GM19023 (cell line): Measurements from ENCODE around the gene PPEF1.
"Not testable (repeated sequence)": the region's sequence is repeated elsewhere in the genome, so short reads cannot be mapped to it uniquely, and the experiment has no call there.

ENCODE experiments used
- ATAC-seq: cut with Tn5 transposase; IDR thresholded peaks from one replicate; pipeline ENCODE4 v1.9.1; 2021; ENCODE audit warnings: mild to moderate bottlenecking, moderate library complexity; ENCODE audit not compliant: unreplicated experiment

PPEF1 gene

DNA sequence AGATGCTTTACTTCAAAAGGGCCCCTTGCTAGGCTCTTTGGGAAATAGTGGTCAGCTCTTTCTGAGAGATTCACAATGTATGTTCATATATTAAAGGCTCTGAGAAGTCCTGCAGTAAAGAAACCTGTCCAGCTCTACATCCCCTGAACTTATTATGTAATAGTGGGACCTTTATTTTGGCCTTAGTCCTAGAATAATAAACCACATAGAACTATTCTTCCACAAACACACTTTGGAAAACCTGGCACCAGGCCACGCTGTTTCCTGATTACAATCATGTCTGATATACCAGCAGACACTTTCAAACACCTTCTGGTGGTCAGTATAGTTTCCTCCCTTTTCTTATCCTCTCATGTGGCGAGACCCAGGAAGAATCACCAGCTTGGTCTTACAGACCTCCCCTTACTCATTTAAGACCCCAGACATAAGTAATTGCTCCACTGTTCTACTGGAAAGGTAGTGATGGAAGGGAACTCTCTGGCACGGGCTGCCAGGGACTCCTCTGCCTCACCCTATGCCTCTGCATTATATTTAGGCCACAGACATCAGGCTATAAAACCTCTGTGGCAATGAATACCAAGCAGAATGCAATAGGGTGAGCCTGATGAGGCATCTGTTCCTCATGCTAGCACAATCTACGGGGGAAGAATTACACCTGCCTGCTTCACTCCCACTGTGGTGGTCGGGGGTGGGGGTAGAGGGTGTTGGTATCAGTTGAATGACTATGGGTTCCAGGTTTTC is 5.7 kb upstream of the PPEF1 start:
- ATAC-seq: no peak

DNA sequence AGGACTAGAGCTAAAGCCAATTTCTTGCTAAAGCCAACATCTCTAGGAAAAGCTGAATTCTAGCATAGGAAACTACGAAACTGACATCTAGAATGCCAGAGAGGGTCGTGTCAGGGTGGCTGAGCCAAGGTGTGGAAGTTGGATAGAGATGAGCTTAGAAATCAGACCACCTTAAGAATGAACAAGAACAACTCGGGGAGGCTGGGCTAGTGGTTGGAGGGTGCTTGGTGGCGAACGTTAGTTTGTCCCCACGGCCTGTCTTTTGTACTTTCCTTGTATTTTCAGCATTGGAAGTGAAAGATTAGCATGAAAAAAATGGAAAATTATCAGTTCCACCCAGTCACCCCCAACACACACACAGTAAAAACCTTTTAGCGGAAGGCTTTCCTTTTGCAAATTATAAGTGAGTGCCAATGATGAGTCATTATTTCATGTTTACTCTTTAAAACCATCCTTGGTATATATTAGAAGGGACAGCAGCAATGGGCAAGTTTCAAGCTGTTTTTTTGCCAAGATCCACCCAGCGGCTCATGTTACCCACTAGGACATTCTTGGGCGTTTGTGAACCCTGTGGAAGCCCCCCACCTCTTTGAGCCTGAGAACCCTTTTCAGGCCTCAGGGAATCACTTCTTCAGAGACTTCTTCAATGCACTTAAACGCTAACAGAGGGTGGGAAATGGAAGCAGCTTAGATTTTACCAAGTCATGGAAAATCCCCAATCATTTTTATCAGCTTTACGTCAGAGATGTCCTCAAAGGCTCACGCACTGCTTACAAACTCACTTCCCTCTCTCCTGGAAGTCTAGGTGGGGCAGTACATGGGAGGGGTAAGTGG is 4.9 kb upstream of the PPEF1 start:
- ATAC-seq: no peak

DNA sequence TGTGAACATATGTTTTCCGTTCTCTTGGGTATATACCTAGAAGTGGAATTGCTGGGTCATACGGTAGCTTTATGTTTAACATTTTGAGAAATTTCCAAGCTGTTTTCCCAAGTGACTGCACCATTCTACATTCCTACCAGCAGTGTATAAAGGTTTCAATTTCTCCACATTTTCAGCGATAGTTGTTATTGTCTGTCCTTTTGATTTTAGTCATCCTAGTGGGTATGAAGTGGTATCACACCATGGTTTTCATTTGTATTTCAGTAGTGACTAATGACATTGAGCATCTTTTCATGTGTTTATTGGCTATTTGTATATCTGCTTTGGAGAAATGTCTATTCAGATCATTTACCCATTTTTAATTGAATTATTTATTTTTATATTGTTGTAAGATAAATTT is 2.4 kb downstream of the PPEF1 start:
- ATAC-seq: no peak

DNA sequence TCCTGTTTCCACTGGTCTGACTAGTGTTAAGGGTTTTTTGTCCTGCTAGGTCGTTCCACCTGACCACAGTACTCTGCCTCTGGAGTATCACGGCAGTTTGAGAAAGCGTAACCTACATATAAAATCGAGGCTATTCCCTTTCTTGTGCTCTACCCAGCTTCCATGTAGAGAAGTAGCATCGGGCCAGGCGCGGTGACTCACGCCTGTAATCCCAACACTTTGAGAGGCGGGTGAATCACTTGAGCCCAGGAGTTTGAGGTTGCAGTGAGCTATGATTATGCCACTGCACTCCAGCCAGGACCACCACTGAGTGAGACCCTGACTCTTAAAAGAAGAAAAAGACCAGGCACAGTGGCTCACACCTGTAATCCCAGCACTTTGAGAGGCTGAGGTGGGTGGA is 7.5 kb downstream of the PPEF1 start:
- ATAC-seq: no peak

DNA sequence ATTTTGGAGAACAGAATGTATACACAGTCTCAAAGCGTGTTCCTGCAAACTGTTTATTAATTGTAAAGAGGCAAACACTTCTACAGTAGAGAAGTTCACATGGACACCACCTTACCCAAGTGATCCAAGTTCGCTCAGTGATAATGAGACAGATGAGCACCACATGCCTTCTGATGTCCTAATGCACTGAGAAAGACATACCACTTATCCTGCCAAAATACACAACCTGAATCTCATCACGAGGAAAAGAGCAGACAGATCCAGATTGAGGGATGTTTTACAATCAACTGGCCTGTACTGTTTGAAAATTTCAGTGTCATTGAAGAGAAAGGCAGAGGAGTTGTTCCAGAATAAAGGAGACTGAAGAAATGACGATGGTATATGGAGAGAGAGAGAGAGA is 12.4 kb downstream of the PPEF1 start:
- no peak for ATAC-seq

DNA sequence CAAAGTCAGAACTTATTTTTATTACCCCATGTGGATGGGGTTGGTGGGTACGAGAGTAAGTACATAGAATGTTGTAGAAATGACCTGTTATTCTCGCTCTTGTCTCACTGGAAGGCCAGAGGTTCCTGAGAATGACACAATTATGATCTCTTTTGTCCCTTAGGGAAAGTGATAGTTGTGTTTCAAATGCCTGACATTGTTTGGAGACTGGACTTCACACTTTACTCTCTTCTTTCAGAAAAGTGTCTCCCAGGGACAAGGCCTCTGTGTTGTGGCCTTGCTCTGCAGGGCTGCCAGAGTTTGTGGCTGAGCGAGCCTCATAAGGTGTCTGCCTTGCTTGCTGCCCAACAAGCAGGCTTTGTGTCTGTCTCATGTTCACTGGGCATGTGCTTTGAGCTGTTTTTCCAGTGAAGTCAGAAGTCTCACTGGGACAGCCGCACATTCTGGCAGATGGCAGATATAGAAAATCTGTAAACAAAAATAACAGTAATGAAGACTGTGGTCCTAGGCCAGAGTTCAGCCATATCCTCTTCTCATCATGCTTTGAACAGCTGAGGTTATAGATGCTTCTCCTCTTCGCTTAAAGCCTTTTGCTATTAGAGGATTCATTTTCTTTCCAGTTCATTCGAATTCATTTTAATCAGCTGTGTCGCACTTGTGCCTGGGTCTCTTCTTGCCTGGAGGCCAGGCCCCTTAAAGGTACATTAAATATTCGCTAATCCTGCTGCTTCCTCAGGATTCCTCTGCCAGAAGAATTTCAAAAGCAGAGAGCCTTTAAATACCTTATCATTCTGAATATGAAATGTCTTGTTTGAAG is 14.4 kb downstream of the PPEF1 start:
- no peak for ATAC-seq

DNA sequence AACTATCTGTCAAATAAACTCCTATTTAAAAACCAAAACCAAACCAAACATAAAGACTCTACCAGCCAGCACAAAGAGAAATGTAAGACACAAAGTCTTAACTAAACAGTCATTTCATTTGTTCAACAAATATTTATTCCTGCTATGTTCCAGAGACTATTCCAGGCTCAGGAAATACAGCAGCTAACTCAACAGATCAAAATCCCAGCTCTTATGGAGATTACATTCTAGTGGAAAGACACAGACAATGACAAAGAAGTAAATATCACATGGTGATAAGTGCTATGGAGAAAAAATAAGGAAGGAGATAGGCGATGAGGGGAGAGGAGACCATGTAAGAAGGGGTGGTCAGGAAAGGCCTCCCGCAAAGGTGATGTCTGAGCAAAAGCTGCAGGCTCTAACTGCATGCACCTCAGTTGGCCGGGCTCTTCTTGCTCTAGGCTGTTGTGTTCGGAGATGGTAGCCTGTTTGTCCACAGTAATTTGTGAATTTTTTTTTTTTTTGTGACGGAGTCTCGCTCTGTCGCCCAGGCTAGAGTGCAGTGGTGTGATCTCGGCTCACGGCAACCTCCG is 15.1 kb downstream of the PPEF1 start:
- no peak for ATAC-seq

DNA sequence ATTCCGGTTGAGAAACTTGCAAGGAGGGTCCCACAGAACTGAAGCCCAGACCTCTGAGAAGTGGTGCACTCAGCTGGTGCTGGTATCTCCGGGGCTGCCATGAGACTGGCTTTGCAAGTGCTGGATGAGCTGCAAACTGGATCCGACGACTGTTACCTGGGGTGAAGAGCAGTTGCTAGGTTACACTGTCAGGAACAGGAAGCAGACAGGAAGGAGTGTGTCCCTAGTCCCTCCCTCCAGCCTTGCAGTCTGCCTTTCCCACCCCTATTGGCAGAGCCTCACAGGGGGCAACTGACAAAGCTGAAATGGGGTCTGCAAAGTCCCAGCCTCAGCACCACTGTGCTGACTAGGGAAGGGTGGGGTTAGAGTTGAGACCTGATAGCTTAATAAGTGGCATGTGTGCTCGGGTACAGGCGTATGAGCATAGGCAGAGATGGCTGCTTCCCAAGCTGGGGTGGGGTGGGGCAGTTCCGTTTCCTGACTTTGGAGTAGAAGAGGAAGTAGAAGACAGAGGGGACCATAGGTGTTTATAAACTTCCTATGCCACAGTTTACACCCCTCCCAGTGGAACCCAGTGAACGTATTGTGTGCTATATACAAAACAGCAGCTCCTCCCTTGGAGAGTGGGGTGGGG is 18.0 kb downstream of the PPEF1 start:
- ATAC-seq: no peak

DNA sequence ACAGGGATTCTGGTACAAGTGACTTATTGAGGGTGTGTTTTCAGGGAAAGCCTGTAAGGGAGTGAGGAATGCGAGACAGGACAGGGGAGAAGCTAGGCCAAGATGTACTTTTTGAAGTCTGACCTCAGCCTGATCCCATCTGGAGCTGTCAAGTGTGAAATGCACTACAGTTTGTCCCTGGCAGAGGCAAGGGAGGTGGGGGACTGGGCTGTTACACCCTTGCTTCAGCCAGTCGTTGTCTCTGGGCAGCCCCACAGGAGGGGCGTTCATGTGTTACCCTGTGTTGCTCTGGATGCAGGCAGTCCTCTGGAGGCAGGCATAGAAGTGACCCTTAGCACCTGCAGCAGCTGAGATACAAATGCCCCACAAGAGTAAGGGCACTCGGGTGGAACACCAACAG is 25.8 kb downstream of the PPEF1 start:
- no peak for ATAC-seq

DNA sequence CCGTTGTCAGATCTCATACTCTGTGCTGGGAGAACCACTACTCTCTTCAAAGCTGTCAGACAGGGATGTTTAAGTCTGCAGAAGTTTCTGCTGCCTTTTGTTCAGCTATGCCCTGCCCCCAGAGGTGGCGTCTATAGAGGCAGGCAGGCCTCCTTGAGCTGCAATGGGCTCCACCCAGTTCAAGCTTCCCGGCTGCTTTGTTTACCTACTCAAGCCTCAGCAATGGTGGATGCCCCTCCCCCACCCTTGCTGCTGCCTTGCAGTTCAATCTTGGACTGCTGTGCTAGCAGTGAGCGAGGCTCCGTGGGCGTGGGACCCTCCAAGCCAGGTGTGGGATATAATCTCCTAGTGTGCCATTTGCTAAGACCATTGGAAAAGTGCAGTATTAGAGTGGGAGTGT is 32.2 kb downstream of the PPEF1 start:
- not testable (repeated sequence) for ATAC-seq

DNA sequence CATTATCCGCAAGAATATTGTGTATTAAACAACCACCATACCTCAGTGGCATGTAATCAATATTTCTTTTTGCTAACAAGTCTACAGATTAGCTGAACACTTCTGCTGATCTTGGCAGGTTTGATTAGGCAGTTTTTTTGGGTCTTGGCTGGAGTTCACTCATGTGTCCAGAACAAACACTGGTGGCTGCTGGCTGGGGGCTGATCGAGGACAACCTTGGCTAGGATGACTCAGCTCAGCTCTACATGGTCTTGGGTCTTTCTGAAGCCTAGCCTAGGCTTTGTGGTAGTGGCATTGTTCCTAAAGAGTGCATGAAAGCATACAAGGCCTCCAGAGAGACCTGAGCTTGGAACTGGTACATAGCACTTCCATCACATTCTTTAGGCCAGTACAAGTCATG is 41.1 kb downstream of the PPEF1 start:
- no peak for ATAC-seq

DNA sequence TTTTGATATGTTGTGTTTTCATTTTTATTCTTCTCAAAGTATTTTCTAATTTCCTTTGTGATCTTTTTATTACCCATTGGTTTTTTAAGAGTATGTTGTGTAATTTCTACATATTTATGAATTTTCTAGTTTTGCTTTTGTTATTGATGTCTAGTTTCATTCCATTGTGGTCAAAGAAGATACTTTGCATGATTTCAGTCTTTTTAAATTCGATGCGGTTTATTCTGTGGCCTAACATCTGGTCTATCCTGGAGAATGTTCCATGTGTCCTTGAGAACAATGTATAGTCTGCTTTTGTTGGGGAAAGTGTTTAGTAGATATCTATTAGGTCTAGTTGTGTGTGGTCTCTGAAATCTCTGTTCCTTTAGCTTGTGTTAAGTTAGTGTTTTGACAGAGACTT is 46.2 kb downstream of the PPEF1 start:
- ATAC-seq: no peak

DNA sequence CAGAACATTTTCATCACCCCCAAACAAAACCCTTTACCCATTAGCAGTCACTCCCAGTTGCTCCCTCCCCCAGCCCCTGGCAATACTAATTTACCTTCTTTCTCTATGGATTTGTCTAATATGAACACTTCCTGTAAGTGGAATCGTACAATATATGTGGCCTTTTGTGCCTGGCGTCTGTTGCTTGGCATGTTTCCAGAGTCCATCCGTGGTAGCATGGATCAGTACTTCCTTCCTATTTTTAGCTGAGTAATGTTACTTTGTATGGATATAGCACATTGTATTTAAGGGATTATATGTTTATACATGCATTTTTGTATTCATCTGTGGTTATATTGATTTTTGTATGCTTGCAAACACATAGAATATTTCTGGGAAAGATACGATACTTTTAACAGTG is 48.2 kb downstream of the PPEF1 start:
- ATAC-seq: no peak

DNA sequence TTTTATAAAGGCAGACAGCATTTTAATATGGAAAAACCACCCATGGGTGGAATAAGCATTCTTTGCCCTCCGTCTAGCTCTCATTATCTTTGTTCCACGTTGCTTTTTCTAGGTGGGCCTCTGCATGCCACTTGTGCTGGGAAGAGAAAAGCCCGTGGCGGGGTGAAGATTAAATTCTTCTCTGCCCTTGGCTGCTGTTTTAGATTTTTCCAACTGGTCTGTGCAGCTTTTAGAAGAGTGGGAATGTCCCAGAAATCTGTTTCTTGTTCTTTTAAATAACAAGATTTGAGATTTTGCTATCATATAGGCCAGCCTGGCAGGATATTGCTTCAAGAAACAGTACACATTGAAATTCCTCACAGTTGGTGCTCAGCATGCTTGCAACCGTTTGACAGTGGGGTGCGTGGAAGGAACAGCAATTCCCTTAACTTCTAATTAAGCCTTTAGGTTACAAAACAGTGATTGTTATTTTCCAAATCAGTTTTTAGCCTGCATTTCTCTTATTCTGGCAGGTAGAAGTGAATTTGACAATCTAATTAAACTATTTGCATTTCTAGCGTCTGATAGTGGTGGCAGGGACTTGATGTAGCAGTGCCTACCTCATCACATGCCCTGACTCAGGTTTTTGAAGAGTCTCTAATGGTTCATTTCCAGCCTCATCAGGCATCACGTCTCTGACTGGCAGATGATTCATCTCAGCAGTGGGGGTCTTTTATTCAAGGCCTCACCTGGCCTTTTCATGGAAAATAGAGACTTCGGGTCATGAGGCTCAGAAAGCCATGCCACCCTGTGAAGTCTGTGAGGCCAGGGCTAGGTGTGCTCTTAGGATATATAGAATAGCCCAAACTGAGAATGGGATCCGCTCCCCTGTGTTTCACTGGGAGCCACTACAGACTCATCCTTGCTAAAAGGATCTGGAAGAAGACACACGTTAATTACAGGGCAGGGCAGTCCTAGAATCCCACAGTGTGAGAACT is 50.8 kb downstream of the PPEF1 start:
- ATAC-seq: no peak

DNA sequence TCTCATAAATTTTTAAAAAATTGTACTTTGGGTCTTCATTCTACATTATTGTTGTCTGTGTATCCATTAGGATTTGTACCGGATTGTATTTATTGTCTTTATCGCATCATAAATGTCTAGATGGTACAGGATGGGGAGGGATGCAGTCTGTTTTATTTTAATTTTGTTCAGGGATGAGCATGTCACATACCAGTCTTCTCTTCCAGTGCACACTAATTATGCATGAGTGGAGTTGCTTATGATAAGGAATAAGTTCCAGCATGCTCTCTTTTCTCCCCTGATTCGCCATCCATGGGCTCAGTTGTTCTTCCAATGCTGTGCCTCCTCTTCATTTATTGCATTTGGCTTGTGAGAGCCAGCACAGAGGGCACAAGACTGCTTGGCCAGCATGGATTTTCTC is 54.3 kb downstream of the PPEF1 start:
- ATAC-seq: no peak

DNA sequence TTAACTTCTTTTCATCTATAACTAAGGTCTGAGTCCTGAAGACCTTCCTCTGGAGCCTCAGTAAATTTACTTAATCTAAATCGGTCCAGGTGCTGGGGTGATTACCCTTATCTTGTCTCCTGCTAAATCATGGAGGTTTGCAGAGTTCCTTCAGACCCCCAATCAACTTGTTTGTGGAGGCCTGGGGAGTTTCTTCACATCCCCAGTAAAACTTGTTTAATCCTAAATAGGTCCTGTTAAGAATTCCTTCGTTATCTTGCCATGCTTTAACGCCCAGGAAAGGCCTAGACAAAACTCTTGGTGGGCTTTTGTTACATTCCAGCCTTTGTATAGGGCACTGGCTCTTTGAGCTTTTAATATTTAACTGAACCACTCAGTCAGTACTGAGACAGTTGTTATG is 55.7 kb downstream of the PPEF1 start:
- not testable (repeated sequence) for ATAC-seq

DNA sequence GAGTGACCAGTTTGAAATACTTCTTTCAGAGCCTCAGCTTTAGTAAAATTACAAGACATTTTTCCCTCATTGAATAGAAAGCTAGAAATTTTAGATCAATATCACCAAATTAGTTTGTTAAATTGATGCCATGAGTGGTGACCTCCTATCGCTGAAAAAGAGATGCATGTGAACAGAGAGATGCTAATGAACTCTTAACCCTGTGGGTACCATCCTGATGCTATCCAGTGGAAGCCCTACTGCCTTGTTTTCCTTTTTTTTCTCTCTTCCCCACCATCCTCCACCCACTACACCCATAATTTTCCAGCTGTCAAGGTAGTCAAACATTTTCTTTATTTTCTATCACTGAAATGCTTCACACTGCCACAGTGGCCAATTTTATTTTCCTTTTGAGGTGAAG is 61.9 kb downstream of the PPEF1 start:
- ATAC-seq: no peak

DNA sequence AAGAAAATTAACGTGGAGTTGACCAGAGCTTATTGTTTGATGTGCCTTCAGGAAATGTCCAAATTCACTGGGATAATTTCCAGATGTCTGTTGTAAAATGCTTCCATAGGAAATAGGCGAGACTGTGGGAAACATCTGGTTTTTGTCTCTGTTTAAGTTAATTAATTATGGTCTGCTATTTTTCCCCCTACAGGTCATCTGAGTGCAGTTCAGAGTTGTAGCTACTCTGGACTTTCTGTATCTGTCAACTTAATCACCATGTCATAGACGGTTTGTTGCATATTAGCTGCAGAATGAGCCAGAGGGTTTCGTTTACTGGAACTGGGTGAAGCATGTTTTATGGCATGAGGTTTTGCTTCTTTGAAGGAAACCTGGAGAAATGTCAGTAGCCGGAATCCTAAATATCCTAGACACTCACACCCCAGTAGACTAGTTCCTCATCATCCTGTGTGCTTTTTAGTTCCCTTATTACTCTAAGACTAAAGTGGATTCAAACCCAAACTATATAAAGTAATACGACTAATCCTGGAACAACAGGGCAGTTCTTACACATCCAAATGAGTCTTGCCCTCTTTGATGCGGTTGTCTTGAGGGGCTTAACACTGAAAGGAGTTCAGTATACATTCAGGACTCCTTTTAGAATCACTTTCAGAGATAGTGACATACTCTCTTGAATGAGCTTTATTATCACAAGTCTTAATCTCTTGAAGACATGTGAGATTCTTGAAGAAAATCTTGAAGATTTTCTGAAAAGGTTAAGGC is 62.5 kb downstream of the PPEF1 start:
- no peak for ATAC-seq

DNA sequence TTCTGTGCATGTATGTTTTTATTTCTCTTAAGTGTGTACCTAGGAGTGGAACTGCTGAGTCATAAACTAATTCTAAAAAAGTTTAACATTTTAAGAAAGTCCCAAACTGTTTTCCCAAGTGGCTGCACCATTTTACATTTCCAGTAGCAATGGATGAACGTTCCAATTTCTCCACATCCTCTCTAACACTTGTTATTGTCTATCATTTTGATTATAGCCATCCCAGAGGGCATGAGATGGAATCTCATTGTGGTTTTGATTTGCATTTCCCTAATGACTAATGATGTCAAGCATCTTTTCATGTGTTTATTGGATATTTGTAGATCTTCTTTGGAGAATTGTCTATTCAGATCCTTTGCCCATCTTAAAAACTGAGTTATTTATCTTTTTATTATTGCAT is 82.5 kb downstream of the PPEF1 start:
- no peak for ATAC-seq
